GM12801 (cell line): ENCODE results near the gene ARHGAP15.

ENCODE experiments used
- CTCF ChIP-seq: IDR thresholded peaks from one replicate; pipeline ENCODE4 v1.5.1; 2011; ENCODE audit warnings: control low read depth; ENCODE audit not compliant: insufficient read length; ENCODE audit errors: extremely low read depth

Gene ARHGAP15

DNA sequence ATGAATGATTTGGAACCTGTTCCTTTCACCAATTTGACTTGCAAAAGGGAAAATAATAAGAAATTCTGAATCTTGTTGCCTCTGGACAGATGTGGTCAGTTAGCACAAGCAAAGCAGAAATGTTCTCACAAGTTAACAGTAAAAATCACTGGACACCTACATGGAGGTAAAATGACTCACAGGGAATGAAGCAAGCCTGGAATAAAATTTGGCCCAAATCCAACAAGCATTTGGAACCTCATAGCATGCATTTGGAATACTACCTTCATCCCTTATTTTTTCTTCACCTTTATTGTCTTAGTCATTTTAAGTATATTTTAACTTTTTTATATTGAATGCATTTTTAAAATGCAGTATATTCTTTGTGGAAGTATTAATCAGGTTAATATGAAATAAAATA is 602.9 kb downstream of the ARHGAP15 start:
- TF ChIP-seq CTCF, result no peak

DNA sequence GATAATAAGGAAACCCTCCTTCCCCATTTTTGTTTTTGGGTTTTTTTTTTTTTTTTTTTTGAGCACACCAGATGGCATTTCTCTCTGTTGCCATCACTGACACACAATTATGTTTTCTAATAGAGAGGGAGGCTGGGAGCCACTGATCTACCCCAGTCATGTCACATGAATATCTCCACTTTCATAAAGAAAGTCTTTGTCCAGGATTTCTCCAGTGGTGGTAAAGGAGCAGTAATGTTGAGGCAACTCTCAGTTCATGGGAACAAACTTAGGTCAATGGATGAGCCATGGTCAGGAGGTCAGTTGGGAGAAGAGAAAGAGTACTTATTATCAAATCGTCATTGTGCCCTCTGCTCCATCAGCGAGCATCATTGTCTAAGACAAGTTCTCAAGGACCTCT is 603.7 kb downstream of the ARHGAP15 start:
- no peak for TF ChIP-seq CTCF

DNA sequence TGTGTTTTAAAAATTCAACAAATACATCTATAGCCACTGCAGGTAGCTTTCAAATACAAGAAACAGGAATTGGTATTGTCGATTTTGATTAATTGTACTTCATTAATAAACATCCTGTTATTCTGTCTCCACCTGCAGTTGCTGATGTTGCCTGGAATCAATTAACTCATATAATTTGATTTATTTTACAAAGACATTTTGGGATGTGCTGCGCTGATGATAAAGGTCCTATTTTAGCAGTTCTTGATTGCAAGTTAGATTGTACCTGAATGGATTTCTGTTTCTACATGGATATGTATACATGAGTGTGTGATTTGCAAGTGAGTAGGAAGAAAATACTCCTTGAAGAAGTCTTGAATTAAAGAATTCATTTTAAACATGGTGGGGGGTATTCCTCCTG is 605.3 kb downstream of the ARHGAP15 start:
- no peak for TF ChIP-seq CTCF

GRCh38 chr2:143736904-143737303 is 607.7 kb downstream of the ARHGAP15 start:
- TF ChIP-seq CTCF, result no peak

DNA sequence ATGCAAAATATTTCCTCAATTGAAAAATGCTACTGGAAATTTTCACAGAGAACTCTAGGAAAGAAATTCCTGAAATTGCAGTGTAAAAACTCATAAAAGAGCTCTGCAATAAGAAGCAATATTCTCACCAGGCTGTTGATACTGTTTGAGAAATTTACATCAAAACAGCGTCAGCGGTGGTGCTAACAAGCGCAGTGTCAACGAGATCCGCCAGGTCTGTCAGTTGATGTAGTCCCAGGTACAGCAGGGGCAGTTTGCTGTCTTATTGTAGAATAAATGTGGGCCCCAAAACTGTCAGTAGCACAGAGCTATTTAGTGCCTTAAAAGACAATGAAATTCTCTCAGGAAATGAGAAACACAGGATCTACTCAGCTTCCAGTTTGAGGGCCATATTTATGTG is 611.2 kb downstream of the ARHGAP15 start:
- no peak for TF ChIP-seq CTCF

GRCh38 chr2:143741205-143741604 is 612.0 kb downstream of the ARHGAP15 start:
- no peak for TF ChIP-seq CTCF

DNA sequence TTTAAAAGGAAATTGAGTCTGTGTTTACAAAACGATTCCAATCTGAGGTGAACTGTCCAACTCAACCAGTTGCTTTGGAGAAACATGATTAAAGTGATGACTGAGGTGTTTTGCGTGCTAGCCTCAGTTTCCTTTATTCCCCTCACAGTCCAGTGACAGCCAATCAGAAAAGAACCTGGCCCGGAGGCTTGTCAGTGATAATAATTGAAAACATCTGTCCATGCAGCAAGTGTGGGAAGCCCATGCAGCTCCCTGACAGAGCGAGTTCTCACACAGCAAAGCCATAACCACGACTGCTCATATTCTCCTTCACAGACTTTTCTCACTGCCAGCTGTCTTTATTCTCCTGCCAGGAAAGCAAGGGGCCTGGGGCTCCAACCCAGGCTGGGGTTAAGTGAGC is 613.4 kb downstream of the ARHGAP15 start:
- no peak for TF ChIP-seq CTCF

DNA sequence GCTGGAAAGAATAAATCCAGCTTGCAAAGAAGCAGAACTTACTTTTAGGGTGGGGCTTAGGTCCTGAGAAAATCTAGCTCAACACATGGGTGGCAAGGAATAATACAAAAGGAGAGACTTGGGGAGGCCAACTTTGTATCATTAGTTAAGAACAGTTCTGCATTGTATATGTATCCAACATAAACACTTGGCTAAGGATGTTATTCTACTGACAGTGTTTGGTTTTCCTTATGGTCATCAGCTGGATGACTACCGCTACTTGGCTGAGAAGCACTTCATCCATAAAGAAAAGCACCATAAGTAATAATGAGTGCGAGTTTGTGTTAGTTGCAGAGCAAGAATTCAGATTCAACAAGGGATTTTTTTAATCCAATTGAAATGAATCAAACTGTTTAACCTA is 614.9 kb downstream of the ARHGAP15 start:
- TF ChIP-seq CTCF, result no peak
